IPS DF 6.9 (cell line): ENCODE measurements around the gene RPL4.
"Not testable (repeated sequence)": the region's sequence is repeated elsewhere in the genome, so short reads cannot be mapped to it uniquely, and the experiment has no call there.

Experiments used
- DNase-seq: peaks from one replicate; pipeline ENCODE4 v3.0.0-alpha.2; 2013; ENCODE audit warnings: low read depth, low spot score
- H3K27ac ChIP-seq: one replicate; pipeline ENCODE4 v1.5.1; 2013; ENCODE audit warnings: low read length, control low read depth
- H3K27me3 ChIP-seq: 2 replicates; pipeline ENCODE4 v1.6.1; 2013; ENCODE audit warnings: mild to moderate bottlenecking, low read length; ENCODE audit not compliant: control insufficient read depth, insufficient read depth
- H3K36me3 ChIP-seq: 2 replicates; pipeline ENCODE4 v1.6.1; 2013; ENCODE audit warnings: low read length; ENCODE audit not compliant: control insufficient read depth, insufficient read depth
- H3K4me1 ChIP-seq: 2 replicates; pipeline ENCODE4 v1.6.1; 2013; ENCODE audit warnings: low read length; ENCODE audit not compliant: control insufficient read depth, insufficient read depth
- H3K4me3 ChIP-seq: 2 replicates; pipeline ENCODE4 v1.5.1; 2013; ENCODE audit warnings: mild to moderate bottlenecking, low read length
- H3K9me3 ChIP-seq: 2 replicates; pipeline ENCODE4 v1.6.1; 2013; ENCODE audit warnings: low read length, inconsistent platforms; ENCODE audit not compliant: control insufficient read depth, insufficient read depth
- WGBS: extraction: QIAGEN DNeasy Blood & Tissue Kit; methylation state at CpG from one replicate; pipeline ENCODE4 v1.1.7; 2013; ENCODE audit warnings: mixed read lengths, missing lambda C conversion rate; ENCODE audit not compliant: insufficient read length, insufficient coverage; 5-methylcytosine and 5-hydroxymethylcytosine counted together

Gene RPL4

GRCh38 chr15:66505430-66505811 is 766 bp upstream of the RPL4 start:
- peaks cover 21% of the 10 kb centered on the region; the same call in 1 of the 2 replicates for H3K36me3 ChIP-seq
- WGBS: no CpG with 5 or more reads among the region's 13 CpGs
- H3K27me3 ChIP-seq: no peaks in the 10 kb centered on the region
- H3K4me3 ChIP-seq: peak overlapping the region; percentile 70
- no peaks in the 10 kb centered on the region for H3K9me3 ChIP-seq
- H3K27ac ChIP-seq: no peak overlapping the region
- no peaks in the 10 kb centered on the region for H3K4me1 ChIP-seq
- DNase-seq: no peak

- Histone ChIP-seq H3K36me3 (peaks cover 30% of the 10 kb centered on the region), H3K27ac (no peak overlapping the region), H3K27me3 (no peaks in the 10 kb centered on the region), H3K4me1 (no peaks in the 10 kb centered on the region), H3K4me3 (peak overlapping the region; percentile 70), H3K9me3 (no peaks in the 10 kb centered on the region)
- no CpG with 5 or more reads among the region's 12 CpGs for WGBS
- DNase-seq: no peak
These were observed 684 bp downstream of the RPL4 start for GRCh38 chr15:66503780-66504562.

GRCh38 chr15:66503041-66503648 is 1.5 kb downstream of the RPL4 start:
- not testable (repeated sequence) for H3K4me1 ChIP-seq, H3K27me3 ChIP-seq, DNase-seq, H3K9me3 ChIP-seq, H3K27ac ChIP-seq
- Histone ChIP-seq H3K4me3 (peak overlapping the region; percentile 21; the same call in 1 of the 2 replicates), H3K36me3 (peaks cover 35% of the 10 kb centered on the region)
- WGBS: no CpG with 5 or more reads among the region's 13 CpGs

- Histone ChIP-seq H3K9me3 (no peaks in the 10 kb centered on the region), H3K27ac (no peak overlapping the region), H3K27me3 (no peaks in the 10 kb centered on the region), H3K4me3 (no peak overlapping the region), H3K4me1 (no peaks in the 10 kb centered on the region), H3K36me3 (peaks cover 35% of the 10 kb centered on the region)
- WGBS: no CpG with 5 or more reads among the region's 10 CpGs
- no peak for DNase-seq
These were observed 2.2 kb downstream of the RPL4 start for GRCh38 chr15:66502491-66502890.

- H3K9me3 ChIP-seq, H3K27me3 ChIP-seq, H3K27ac ChIP-seq, H3K4me3 ChIP-seq, DNase-seq, H3K4me1 ChIP-seq: not testable (repeated sequence)
- WGBS: no CpG with 5 or more reads among the region's 7 CpGs
- H3K36me3 ChIP-seq: peaks cover 35% of the 10 kb centered on the region
These were observed 4.3 kb downstream of the RPL4 start for GRCh38 chr15:66500346-66500745.

GRCh38 chr15:66498501-66499386 is 5.9 kb downstream of the RPL4 start:
- no peaks in the 10 kb centered on the region for H3K4me1 ChIP-seq
- no peaks in the 10 kb centered on the region for H3K27me3 ChIP-seq
- peaks cover 35% of the 10 kb centered on the region for H3K36me3 ChIP-seq
- no peak for DNase-seq
- H3K4me3 ChIP-seq: no peak overlapping the region
- H3K9me3 ChIP-seq: no peaks in the 10 kb centered on the region
- WGBS: no CpG with 5 or more reads among the region's 3 CpGs
- H3K27ac ChIP-seq: no peak overlapping the region

- H3K36me3 ChIP-seq: peaks cover 29% of the 10 kb centered on the region
These were observed 6.9 kb downstream of the RPL4 start, which contains the start of gene SNAPC5 for GRCh38 chr15:66497502-66498455. SNAPC5 (minus strand) TSS chr15:66497762; CDS start chr15:66497731, 31 bp downstream.

GRCh38 chr15:66496951-66497501 is 7.6 kb downstream of the RPL4 start:
- Histone ChIP-seq H3K9me3 (no peaks in the 10 kb centered on the region), H3K4me3 (peak overlapping the region; percentile 36; the same call in 1 of the 2 replicates), H3K27me3 (no peaks in the 10 kb centered on the region), H3K4me1 (no peaks in the 10 kb centered on the region), H3K27ac (no peak overlapping the region), H3K36me3 (peaks cover 26% of the 10 kb centered on the region)
- DNase-seq: no peak
- no CpG with 5 or more reads among the region's 17 CpGs for WGBS

More at GRCh38 chr15:66497502-66498455, 6.9 kb downstream of the RPL4 start, which contains the start of gene SNAPC5:
- Histone ChIP-seq H3K4me1 (no peaks in the 10 kb centered on the region), H3K27me3 (no peaks in the 10 kb centered on the region), H3K4me3 (peak within 1 kb of the TSS; percentile 36; the same call in 1 of the 2 replicates), H3K9me3 (no peaks in the 10 kb centered on the region), H3K27ac (no peak within 1 kb of the TSS)
- peak; percentile 92 for DNase-seq
- WGBS: no CpG with 5 or more reads among the region's 43 CpGs

GRCh38 chr15:66494262-66494661 is 10.4 kb downstream of the RPL4 start:
- Histone ChIP-seq H3K27me3 (no peaks in the 10 kb centered on the region), H3K4me1 (no peaks in the 10 kb centered on the region), H3K4me3 (no peak overlapping the region), H3K9me3 (no peaks in the 10 kb centered on the region), H3K36me3 (peaks cover 20% of the 10 kb centered on the region; the same call in 1 of the 2 replicates), H3K27ac (no peak overlapping the region)
- DNase-seq: no peak
- no CpG with 5 or more reads among the region's 2 CpGs for WGBS
